CD14-positive monocyte (primary cell): ENCODE measurements around the gene TOP2A. TPM values are rescaled to one million over a fixed set of nuclear protein-coding genes. Genes with fewer than 3 reads are reported as not detected.

Source experiments
- DNase-seq, 3 donors: peaks; one replicate each; pipeline ENCODE4 v3.0.0-alpha.2; 2011 to 2022
- H2AFZ ChIP-seq: 2 replicates; pipeline ENCODE4 v1.6.0; 2012; ENCODE audit warnings: mild to moderate bottlenecking, low read depth, low read length, inconsistent platforms; ENCODE audit not compliant: insufficient read depth, poor library complexity, severe bottlenecking
- H3K27ac ChIP-seq, 2 donors: 1 replicate in 1 of 2; 2 replicates in 1 of 2; pipeline ENCODE4 v1.5.1; 2012 to 2013; ENCODE audit warnings: low read length in 2 of 2, control low read depth in 1 of 2, inconsistent platforms in 1 of 2, low read depth in 1 of 2, mild to moderate bottlenecking in 1 of 2
- H3K27me3 ChIP-seq, 2 donors: one replicate each; pipeline versions ENCODE4 v1.6.0 to v1.6.1; 2011 to 2013; ENCODE audit warnings: low read length in 2 of 2; ENCODE audit not compliant: control insufficient read depth in 2 of 2, insufficient read depth in 2 of 2
- H3K36me3 ChIP-seq, 2 donors: replicated peaks in 1 of 2; 1 replicate in 1 of 2; 2 replicates in 1 of 2; pipeline versions ENCODE4 v1.5.1 to v1.6.1; 2012 to 2013; ENCODE audit warnings: low read length in 2 of 2, control low read depth in 1 of 2, inconsistent platforms in 1 of 2, mild to moderate bottlenecking in 1 of 2; ENCODE audit not compliant: insufficient read depth in 2 of 2, control insufficient read depth in 1 of 2
- H3K4me1 ChIP-seq, 2 donors: 1 replicate in 1 of 2; 2 replicates in 1 of 2; pipeline versions ENCODE4 v1.5.1 to v1.6.1; 2012 to 2013; ENCODE audit warnings: low read length in 2 of 2, control low read depth in 1 of 2, inconsistent platforms in 1 of 2, mild to moderate bottlenecking in 1 of 2, moderate library complexity in 1 of 2; ENCODE audit not compliant: insufficient read depth in 2 of 2, control insufficient read depth in 1 of 2
- H3K4me2 ChIP-seq: replicated peaks from 2 replicates; pipeline ENCODE3; 2012; ENCODE audit warnings: low read length, moderate library complexity, mild to moderate bottlenecking; ENCODE audit not compliant: poor library complexity, severe bottlenecking; ENCODE audit errors: extremely low read depth
- H3K4me3 ChIP-seq, 3 experiments: fragments of 200-600 bp in 1 of 3; sonication (generic) in 1 of 3; replicated peaks in 1 of 3; 1 replicate in 2 of 3; 2 replicates in 1 of 3; pipeline ENCODE4 v1.5.1; 2011 to 2013; ENCODE audit warnings: low read length in 3 of 3, mild to moderate bottlenecking in 3 of 3, control low read depth in 2 of 3, low read depth in 2 of 3, inconsistent platforms in 1 of 3, moderate library complexity in 1 of 3
- H3K79me2 ChIP-seq: 2 replicates; pipeline ENCODE4 v1.6.0; 2012; ENCODE audit warnings: mild to moderate bottlenecking, control low read depth, inconsistent platforms, low read length, moderate library complexity; ENCODE audit not compliant: insufficient read depth
- H3K9ac ChIP-seq: 2 replicates; pipeline ENCODE4 v1.6.0; 2017; ENCODE audit warnings: low read length, mild to moderate bottlenecking; ENCODE audit not compliant: insufficient read depth, poor library complexity, severe bottlenecking
- H3K9me3 ChIP-seq, 2 donors: replicated peaks in 1 of 2; 1 replicate in 1 of 2; 2 replicates in 1 of 2; pipeline versions ENCODE4 v1.5.1 to v1.6.1; 2012 to 2013; ENCODE audit warnings: low read length in 2 of 2, control low read depth in 1 of 2; ENCODE audit not compliant: control insufficient read depth in 1 of 2, insufficient read depth in 1 of 2
- H4K20me1 ChIP-seq: 2 replicates; pipeline ENCODE4 v1.6.0; 2012; ENCODE audit warnings: mild to moderate bottlenecking, low read length, control low read depth, moderate library complexity; ENCODE audit not compliant: insufficient read depth
- H3K27ac Mint-ChIP-seq, 7 donors: one replicate each; pipeline ENCODE4 v1.8.0; 2020; ENCODE audit warnings: mild to moderate bottlenecking in 7 of 7, mixed read lengths in 7 of 7, moderate library complexity in 6 of 7, inconsistent platforms in 2 of 7
- H3K27me3 Mint-ChIP-seq, 3 donors: one replicate each; pipeline ENCODE4 v1.8.0; 2021 to 2022; ENCODE audit warnings: low read depth in 3 of 3, mild to moderate bottlenecking in 3 of 3, mixed read lengths in 3 of 3, moderate library complexity in 3 of 3, inconsistent platforms in 1 of 3
- H3K36me3 Mint-ChIP-seq, 2 donors: one replicate each; pipeline ENCODE4 v1.8.0; 2020; ENCODE audit warnings: mixed read lengths in 2 of 2, inconsistent platforms in 1 of 2, mild to moderate bottlenecking in 1 of 2
- H3K4me1 Mint-ChIP-seq: one replicate; pipeline ENCODE4 v1.8.0; 2020; ENCODE audit warnings: mild to moderate bottlenecking, mixed read lengths
- H3K4me3 Mint-ChIP-seq, 2 donors: one replicate each; pipeline ENCODE4 v1.8.0; 2020; ENCODE audit warnings: mild to moderate bottlenecking in 2 of 2, mixed read lengths in 2 of 2, moderate library complexity in 1 of 2
- H3K9me3 Mint-ChIP-seq, 7 donors: one replicate each; pipeline ENCODE4 v1.8.0; 2020 to 2022; ENCODE audit warnings: mixed read lengths in 7 of 7, mild to moderate bottlenecking in 6 of 7, moderate library complexity in 6 of 7, inconsistent platforms in 2 of 7
- WGBS: methylation state at CpG from one replicate; pipeline ENCODE4 v1.1.5; 2013; ENCODE audit warnings: missing lambda C conversion rate; ENCODE audit not compliant: insufficient coverage; 5-methylcytosine and 5-hydroxymethylcytosine counted together
- intact Hi-C, 2 donors: fragments of 100-400 bp; cut with micrococcal nuclease; formaldehyde crosslinking; loops; one replicate each; pipeline versions ENCODE4 v1.15.0 to v1.15.1; 2023
- polyA plus RNA-seq, 3 donors: library from polyadenylated mRNA; depleted of rRNA in 1 of 3; unstranded in 2 of 3; stranded (reverse) in 1 of 3; fragments of 300-500 nt in 2 of 3; fragments of >200 nt in 1 of 3; fragmentation: Illumina TruSeq in 2 of 3; gene quantifications; 1 replicate in 2 of 3; 2 replicates in 1 of 3; pipeline ENCODE4 v1.2.3, GENCODE V29; 2012 to 2021
- TF ChIP-seq, protein P1 (sequence below): fragments of 200-600 bp; IDR thresholded peaks from one replicate; pipeline ENCODE4 v1.8.0; 2022; ENCODE audit warnings: antibody characterized with exemption, mild to moderate bottlenecking

The TOP2A gene
- polyA plus RNA-seq, 3 donors = 0.01 to 0.94 (median 0.28) TPM

DNA sequence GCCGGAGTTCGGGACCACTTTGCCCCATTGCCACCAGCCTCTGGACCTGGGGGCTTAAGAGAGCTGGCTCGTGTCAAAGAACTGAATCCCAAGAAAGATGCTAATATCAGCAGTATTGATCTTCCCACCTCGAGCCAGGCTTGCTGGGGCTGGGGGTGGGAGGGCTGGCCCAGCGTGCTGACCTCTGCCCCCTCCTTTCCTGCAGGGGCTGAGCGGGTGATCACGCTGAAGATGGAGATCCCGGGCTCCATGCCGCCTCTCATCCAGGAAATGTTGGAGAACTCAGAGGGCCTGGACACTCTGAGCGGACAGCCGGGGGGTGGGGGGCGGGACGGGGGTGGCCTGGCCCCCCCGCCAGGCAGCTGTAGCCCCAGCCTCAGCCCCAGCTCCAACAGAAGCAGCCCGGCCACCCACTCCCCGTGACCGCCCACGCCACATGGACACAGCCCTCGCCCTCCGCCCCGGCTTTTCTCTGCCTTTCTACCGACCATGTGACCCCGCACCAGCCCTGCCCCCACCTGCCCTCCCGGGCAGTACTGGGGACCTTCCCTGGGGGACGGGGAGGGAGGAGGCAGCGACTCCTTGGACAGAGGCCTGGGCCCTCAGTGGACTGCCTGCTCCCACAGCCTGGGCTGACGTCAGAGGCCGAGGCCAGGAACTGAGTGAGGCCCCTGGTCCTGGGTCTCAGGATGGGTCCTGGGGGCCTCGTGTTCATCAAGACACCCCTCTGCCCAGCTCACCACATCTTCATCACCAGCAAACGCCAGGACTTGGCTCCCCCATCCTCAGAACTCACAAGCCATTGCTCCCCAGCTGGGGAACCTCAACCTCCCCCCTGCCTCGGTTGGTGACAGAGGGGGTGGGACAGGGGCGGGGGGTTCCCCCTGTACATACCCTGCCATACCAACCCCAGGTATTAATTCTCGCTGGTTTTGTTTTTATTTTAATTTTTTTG lies 61.6 kb downstream of the TOP2A start:
- no peak overlapping the region for H2AFZ ChIP-seq
- DNase-seq = peak in 1 of 3 donors; percentile 8
- H3K27ac ChIP-seq = no peak overlapping the region
- WGBS = 94% methylated on average over 21 of the region's 33 CpGs
- H3K27me3 ChIP-seq = peaks cover 0 to 6% of the 10 kb centered on the region in 2 donors
- intact Hi-C loops = loop anchor here (1.0 to 5.0 kb wide), 3 partner anchors 53 to 176 kb away; partner anchors contain the start of gene TOP2A (in 1 of the 2)
- peak overlapping the region in 1 of 7 donors; percentile 31 for H3K27ac Mint-ChIP-seq
- H3K36me3 ChIP-seq = peaks cover 51 to 61% of the 10 kb centered on the region in 2 donors
- TF ChIP-seq, protein P1, sequence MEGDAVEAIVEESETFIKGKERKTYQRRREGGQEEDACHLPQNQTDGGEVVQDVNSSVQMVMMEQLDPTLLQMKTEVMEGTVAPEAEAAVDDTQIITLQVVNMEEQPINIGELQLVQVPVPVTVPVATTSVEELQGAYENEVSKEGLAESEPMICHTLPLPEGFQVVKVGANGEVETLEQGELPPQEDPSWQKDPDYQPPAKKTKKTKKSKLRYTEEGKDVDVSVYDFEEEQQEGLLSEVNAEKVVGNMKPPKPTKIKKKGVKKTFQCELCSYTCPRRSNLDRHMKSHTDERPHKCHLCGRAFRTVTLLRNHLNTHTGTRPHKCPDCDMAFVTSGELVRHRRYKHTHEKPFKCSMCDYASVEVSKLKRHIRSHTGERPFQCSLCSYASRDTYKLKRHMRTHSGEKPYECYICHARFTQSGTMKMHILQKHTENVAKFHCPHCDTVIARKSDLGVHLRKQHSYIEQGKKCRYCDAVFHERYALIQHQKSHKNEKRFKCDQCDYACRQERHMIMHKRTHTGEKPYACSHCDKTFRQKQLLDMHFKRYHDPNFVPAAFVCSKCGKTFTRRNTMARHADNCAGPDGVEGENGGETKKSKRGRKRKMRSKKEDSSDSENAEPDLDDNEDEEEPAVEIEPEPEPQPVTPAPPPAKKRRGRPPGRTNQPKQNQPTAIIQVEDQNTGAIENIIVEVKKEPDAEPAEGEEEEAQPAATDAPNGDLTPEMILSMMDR = no peak
- peaks cover 70% of the 10 kb centered on the region for H4K20me1 ChIP-seq
- peaks cover 45 to 58% of the 10 kb centered on the region in 2 donors for H3K36me3 Mint-ChIP-seq
- no peak overlapping the region for H3K4me2 ChIP-seq
- peaks cover 5% of the 10 kb centered on the region for H3K79me2 ChIP-seq
- H3K4me3 ChIP-seq = no peak overlapping the region
- H3K4me1 Mint-ChIP-seq = peaks cover 44% of the 10 kb centered on the region
- peaks cover 18 to 49% of the 10 kb centered on the region in 2 donors for H3K4me1 ChIP-seq
- no peak overlapping the region for H3K9ac ChIP-seq
- no peak overlapping the region for H3K4me3 Mint-ChIP-seq
- H3K27me3 Mint-ChIP-seq = peaks cover 8 to 12% (median 10%) of the 10 kb centered on the region in 3 donors
- H3K9me3 ChIP-seq = no peaks in the 10 kb centered on the region
- no peaks in the 10 kb centered on the region for H3K9me3 Mint-ChIP-seq

DNA sequence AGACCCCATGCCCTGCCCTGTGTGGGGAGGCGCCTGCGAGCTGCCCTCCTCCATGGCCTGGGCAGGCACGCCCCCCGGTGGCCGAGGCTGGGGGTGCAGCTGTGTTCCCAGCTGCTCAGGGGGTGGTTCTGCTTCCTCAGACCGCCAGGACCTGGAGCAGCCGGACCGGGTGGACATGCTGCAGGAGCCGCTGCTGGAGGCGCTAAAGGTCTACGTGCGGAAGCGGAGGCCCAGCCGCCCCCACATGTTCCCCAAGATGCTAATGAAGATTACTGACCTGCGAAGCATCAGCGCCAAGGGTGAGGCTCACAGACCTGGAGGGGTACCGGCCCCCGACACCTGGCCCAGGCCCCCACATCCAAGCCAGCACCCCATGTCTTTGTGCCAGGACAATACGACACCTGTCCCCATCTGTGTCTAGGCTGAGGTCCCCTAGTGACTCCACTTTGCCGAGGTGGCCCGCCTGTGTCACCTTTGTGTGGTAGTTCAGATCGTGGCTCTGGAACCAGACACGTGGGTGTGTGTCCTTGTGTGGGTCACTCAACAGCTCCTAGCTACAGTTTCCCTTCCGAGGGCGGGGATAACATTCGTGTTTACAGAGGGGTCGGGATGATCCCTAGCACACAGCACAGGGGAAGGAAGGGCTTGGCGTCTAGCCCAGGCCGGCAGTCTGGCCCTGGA lies 62.4 kb downstream of the TOP2A start:
- H3K27me3 Mint-ChIP-seq = peaks cover 3 to 5% (median 4%) of the 10 kb centered on the region in 3 donors
- H3K27me3 ChIP-seq = no peaks in the 10 kb centered on the region
- H3K36me3 Mint-ChIP-seq = peaks cover 52 to 67% of the 10 kb centered on the region in 2 donors
- no peak overlapping the region for H3K4me3 Mint-ChIP-seq
- TF ChIP-seq, protein P1 = peak; percentile 98
- peaks cover 18 to 49% of the 10 kb centered on the region in 2 donors for H3K4me1 ChIP-seq
- WGBS = 59% methylated on average over 28 of the region's 29 CpGs
- peaks cover 13% of the 10 kb centered on the region for H3K79me2 ChIP-seq
- H3K4me2 ChIP-seq = no peak overlapping the region
- H3K36me3 ChIP-seq = peaks cover 58 to 69% of the 10 kb centered on the region in 2 donors
- peaks cover 78% of the 10 kb centered on the region for H4K20me1 ChIP-seq
- H3K9me3 ChIP-seq = no peaks in the 10 kb centered on the region
- H3K9ac ChIP-seq = no peak overlapping the region
- H3K27ac ChIP-seq = no peak overlapping the region
- intact Hi-C loops = loop anchor here (1.0 to 5.0 kb wide), 3 partner anchors 52 to 177 kb away; partner anchors contain the start of gene TOP2A (in 1 of the 2)
- DNase-seq = peak; percentile 64 to 73 (median 73)
- H3K9me3 Mint-ChIP-seq = no peaks in the 10 kb centered on the region
- H3K4me3 ChIP-seq = no peak overlapping the region
- no peak overlapping the region for H2AFZ ChIP-seq
- H3K4me1 Mint-ChIP-seq = peaks cover 44% of the 10 kb centered on the region
- H3K27ac Mint-ChIP-seq = peak overlapping the region in 4 of 7 donors; percentile 31 to 81 (median 66)
